Left renal cortex interstitium (tissue), 4 donors: ENCODE data around the gene SUGCT. TPM values are rescaled to one million over a fixed set of nuclear protein-coding genes. Genes with fewer than 3 reads are reported as not detected.

Source experiments
- DNase-seq, 4 donors: peaks; one replicate each; pipeline ENCODE4 v3.0.0-alpha.2; 2013; ENCODE audit warnings: low read depth in 4 of 4, low spot score in 2 of 4, missing footprints in 1 of 4
- polyA plus RNA-seq, 4 donors: library from polyadenylated mRNA; unstranded; fragments of 120-200 nt; gene quantifications; one replicate each; pipeline ENCODE4 v1.2.1, GENCODE V29; 2013; ENCODE audit not compliant: insufficient read length in 4 of 4

SUGCT gene
- polyA plus RNA-seq, 4 donors = 11.4 to 16.5 (median 12.5) TPM

- DNase-seq = no peak
Measured at GRCh38 chr7:40447345-40447744, 312.5 kb downstream of the SUGCT start.

- DNase-seq = no peak
Measured at GRCh38 chr7:40455485-40455884, 320.7 kb downstream of the SUGCT start.

GRCh38 chr7:40457776-40458480 is 323.1 kb downstream of the SUGCT start:
- no peak for DNase-seq

GRCh38 chr7:40463446-40463845 is 328.6 kb downstream of the SUGCT start:
- no peak for DNase-seq

- no peak for DNase-seq
Measured at GRCh38 chr7:40468891-40469864, 334.4 kb downstream of the SUGCT start.

- DNase-seq = no peak
Measured at GRCh38 chr7:40470091-40470592, 335.3 kb downstream of the SUGCT start.

- DNase-seq = no peak
Measured at GRCh38 chr7:40470817-40471216, 336.0 kb downstream of the SUGCT start.

- DNase-seq = no peak
Measured at GRCh38 chr7:40471891-40472290, 337.1 kb downstream of the SUGCT start.

GRCh38 chr7:40474790-40475680 is 340.2 kb downstream of the SUGCT start:
- DNase-seq = no peak

- no peak for DNase-seq
Measured at GRCh38 chr7:40475681-40475982, 340.8 kb downstream of the SUGCT start.

- no peak for DNase-seq
Measured at GRCh38 chr7:40477094-40477493, 342.3 kb downstream of the SUGCT start.

- DNase-seq = no peak
Measured at GRCh38 chr7:40482845-40483244, 348.0 kb downstream of the SUGCT start.

GRCh38 chr7:40483630-40484029 is 348.8 kb downstream of the SUGCT start:
- DNase-seq = no peak

GRCh38 chr7:40489844-40490602 is 355.2 kb downstream of the SUGCT start:
- no peak for DNase-seq

GRCh38 chr7:40490603-40490924 is 355.8 kb downstream of the SUGCT start:
- DNase-seq = no peak

- no peak for DNase-seq
Measured at GRCh38 chr7:40492946-40493345, 358.1 kb downstream of the SUGCT start.

- DNase-seq = no peak
Measured at GRCh38 chr7:40493609-40494051, 358.8 kb downstream of the SUGCT start.

GRCh38 chr7:40498924-40499510 is 364.2 kb downstream of the SUGCT start:
- no peak for DNase-seq

GRCh38 chr7:40499718-40500117 is 364.9 kb downstream of the SUGCT start:
- DNase-seq = no peak

- DNase-seq = no peak
Measured at GRCh38 chr7:40500219-40500618, 365.4 kb downstream of the SUGCT start.
